Endothelial cell (in vitro differentiated cells): ENCODE measurements around the gene SND1. TPM values are rescaled to one million over a fixed set of nuclear protein-coding genes. Genes with fewer than 3 reads are reported as not detected.

ENCODE experiments used
- DNase-seq: peaks from one replicate; pipeline ENCODE4 v3.0.0; 2021; ENCODE audit warnings: low spot score
- H3K27ac Mint-ChIP-seq: one replicate; pipeline ENCODE4 v1.8.0; 2021; ENCODE audit warnings: mixed read lengths, inconsistent platforms; ENCODE audit not compliant: unreplicated experiment
- H3K27me3 Mint-ChIP-seq: one replicate; pipeline ENCODE4 v1.8.0; 2021; ENCODE audit warnings: mild to moderate bottlenecking, moderate library complexity, mixed read lengths, inconsistent platforms; ENCODE audit not compliant: unreplicated experiment
- H3K36me3 Mint-ChIP-seq: one replicate; pipeline ENCODE4 v1.8.0; 2021; ENCODE audit warnings: mild to moderate bottlenecking, low read depth, mixed read lengths, inconsistent platforms; ENCODE audit not compliant: unreplicated experiment
- H3K4me1 Mint-ChIP-seq: one replicate; pipeline ENCODE4 v1.8.0; 2021; ENCODE audit warnings: mild to moderate bottlenecking, mixed read lengths, inconsistent platforms; ENCODE audit not compliant: unreplicated experiment
- H3K4me3 Mint-ChIP-seq: one replicate; pipeline ENCODE4 v1.8.0; 2021; ENCODE audit warnings: mild to moderate bottlenecking, mixed read lengths, inconsistent platforms; ENCODE audit not compliant: unreplicated experiment
- H3K9me3 Mint-ChIP-seq: one replicate; pipeline ENCODE4 v1.8.0; 2021; ENCODE audit warnings: mixed read lengths, inconsistent platforms; ENCODE audit not compliant: unreplicated experiment
- total RNA-seq: library from RNA; stranded (reverse); fragmentation: NEBNext Ultra II Directional; extraction: Animal tissue kit (Norgen Biotek cat#: 25700); gene quantifications from one replicate; pipeline ENCODE4 v1.2.1, GENCODE V29; 2021; ENCODE audit not compliant: unreplicated experiment
- TF ChIP-seq, protein P1 (sequence below): fragments of 200-600 bp; sonication (generic); IDR thresholded peaks from one replicate; pipeline ENCODE4 v1.5.0; 2021; ENCODE audit warnings: antibody characterized with exemption; ENCODE audit not compliant: unreplicated experiment

SND1 gene
- total RNA-seq, 1 donor from 2014 or later, result 375 TPM

DNA sequence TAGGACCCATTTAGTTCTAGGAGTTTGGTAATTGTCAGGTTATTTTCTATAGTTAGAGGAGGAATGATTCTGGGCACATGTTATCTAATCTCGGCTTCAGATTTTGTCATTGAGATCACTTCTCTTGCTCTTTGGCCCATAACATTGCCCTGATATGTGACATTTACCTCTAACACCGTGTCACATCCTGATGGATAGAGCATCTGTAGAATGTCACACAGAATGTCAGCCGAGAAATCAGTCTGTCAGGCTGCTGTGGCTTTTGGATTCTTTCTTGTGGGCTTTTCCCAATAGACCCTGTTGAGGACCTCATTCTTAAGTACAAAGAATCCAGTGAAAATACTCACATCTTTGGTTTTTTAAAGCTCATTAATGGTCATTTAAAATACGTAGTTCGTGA, 236.8 kb downstream of the SND1 start:
- no peaks in the 10 kb centered on the region for H3K27me3 Mint-ChIP-seq
- H3K9me3 Mint-ChIP-seq, result no peaks in the 10 kb centered on the region
- H3K4me3 Mint-ChIP-seq, result no peak overlapping the region
- TF ChIP-seq, protein P1, sequence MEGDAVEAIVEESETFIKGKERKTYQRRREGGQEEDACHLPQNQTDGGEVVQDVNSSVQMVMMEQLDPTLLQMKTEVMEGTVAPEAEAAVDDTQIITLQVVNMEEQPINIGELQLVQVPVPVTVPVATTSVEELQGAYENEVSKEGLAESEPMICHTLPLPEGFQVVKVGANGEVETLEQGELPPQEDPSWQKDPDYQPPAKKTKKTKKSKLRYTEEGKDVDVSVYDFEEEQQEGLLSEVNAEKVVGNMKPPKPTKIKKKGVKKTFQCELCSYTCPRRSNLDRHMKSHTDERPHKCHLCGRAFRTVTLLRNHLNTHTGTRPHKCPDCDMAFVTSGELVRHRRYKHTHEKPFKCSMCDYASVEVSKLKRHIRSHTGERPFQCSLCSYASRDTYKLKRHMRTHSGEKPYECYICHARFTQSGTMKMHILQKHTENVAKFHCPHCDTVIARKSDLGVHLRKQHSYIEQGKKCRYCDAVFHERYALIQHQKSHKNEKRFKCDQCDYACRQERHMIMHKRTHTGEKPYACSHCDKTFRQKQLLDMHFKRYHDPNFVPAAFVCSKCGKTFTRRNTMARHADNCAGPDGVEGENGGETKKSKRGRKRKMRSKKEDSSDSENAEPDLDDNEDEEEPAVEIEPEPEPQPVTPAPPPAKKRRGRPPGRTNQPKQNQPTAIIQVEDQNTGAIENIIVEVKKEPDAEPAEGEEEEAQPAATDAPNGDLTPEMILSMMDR, result no peak
- no peak overlapping the region for H3K27ac Mint-ChIP-seq
- H3K36me3 Mint-ChIP-seq, result peaks cover 52% of the 10 kb centered on the region
- peaks cover 46% of the 10 kb centered on the region for H3K4me1 Mint-ChIP-seq
- DNase-seq, result no peak

DNA sequence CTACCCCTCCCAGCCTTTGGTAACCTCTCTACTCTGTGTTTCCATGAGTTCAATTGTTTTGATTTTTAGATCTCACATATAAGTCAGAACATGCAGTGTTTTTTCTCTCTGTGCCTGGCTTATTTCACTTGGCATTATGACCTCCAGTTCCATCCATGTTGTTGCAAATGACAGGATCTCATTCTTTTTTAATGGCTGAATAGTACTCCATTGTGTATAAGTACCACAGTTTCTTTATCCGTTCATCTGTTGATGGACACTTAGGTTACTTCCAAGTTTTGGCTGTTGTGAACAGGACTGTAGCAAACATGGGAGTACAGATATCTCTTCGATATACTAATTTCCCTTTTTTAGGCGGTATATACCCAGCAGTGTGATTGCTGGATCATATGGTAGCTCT, 237.7 kb downstream of the SND1 start:
- DNase-seq, result no peak
- Mint-ChIP-seq H3K36me3 (peaks cover 49% of the 10 kb centered on the region), H3K27me3 (no peaks in the 10 kb centered on the region), H3K27ac (no peak overlapping the region), H3K9me3 (no peaks in the 10 kb centered on the region), H3K4me1 (peaks cover 43% of the 10 kb centered on the region), H3K4me3 (no peak overlapping the region)
- TF ChIP-seq, protein P1, result no peak

DNA sequence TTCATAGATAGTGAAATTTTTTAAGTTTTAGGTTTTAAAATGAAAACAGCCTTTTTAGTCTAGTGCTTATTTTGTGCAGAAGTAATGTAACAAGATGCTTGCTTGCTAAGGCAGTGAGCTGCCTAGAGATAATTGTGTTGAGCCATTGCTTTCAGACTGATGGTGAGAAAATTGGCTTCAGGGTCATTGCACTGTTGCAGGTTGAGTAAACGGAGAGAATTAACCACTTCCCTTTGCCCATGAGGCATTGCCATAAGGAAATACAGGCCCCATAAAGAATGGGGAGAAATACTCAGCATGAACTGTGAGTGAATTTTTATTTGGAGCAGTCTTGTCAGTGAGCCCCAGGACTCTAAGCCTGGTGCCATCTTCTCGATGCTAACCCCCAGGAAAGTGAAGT, 238.7 kb downstream of the SND1 start:
- no peaks in the 10 kb centered on the region for H3K27me3 Mint-ChIP-seq
- H3K4me1 Mint-ChIP-seq, result peaks cover 33% of the 10 kb centered on the region
- TF ChIP-seq, protein P1, result no peak
- no peak overlapping the region for H3K4me3 Mint-ChIP-seq
- H3K27ac Mint-ChIP-seq, result no peak overlapping the region
- peaks cover 48% of the 10 kb centered on the region for H3K36me3 Mint-ChIP-seq
- no peak for DNase-seq
- H3K9me3 Mint-ChIP-seq, result no peaks in the 10 kb centered on the region

DNA sequence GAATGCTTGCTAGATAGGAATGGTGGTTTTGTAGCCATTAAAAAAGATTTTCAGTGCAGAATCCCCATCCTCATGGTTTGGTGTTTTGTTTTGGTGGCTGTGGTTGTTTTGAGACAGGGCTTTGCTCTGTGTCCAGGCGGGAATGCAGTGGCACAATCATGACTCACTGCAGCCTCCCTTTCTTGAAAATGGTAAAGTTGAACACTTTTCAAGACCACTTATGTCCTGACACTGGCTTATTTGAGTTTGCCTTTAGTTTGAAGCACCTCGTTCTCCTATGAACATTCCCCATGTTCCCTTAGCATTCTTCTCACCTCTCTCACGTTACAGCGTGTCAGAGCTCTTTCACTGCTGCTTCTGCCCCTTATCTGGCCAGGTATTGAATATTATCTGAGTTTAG, 239.2 kb downstream of the SND1 start:
- peaks cover 48% of the 10 kb centered on the region for H3K36me3 Mint-ChIP-seq
- DNase-seq, result no peak
- no peaks in the 10 kb centered on the region for H3K9me3 Mint-ChIP-seq
- H3K4me3 Mint-ChIP-seq, result peak overlapping the region; percentile 7
- TF ChIP-seq, protein P1, result no peak
- no peaks in the 10 kb centered on the region for H3K27me3 Mint-ChIP-seq
- H3K4me1 Mint-ChIP-seq, result peaks cover 29% of the 10 kb centered on the region
- peak overlapping the region; percentile 27 for H3K27ac Mint-ChIP-seq

DNA sequence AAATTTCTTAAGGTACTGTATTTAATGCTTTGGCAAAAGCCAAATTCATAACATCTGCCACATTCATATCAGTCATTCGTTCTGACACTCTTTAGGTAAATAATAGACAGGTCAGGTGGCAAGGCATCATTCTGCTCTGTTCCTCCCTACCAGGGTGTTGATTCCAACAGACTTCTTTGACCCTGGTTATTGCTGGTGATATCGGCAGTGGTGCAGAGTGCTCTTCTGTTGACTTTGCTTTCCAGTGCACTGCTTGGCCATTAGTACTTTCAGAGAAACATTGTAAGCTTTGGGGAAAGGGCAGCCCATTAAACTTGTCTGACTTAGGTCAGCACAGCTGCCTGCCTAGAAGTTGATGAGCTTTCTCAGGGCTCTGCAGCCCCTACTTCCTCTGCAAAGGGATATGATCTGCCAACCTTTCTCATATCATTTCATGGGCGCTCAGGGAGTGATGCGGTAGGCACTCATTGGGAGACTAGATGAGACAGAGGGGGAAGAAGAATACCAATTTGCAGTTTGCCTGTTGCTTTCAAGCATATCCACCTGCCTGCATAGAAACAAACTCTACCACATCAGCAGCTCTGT, 240.0 kb downstream of the SND1 start:
- Mint-ChIP-seq H3K4me3 (peak overlapping the region; percentile 7), H3K27me3 (no peaks in the 10 kb centered on the region), H3K9me3 (no peaks in the 10 kb centered on the region), H3K27ac (peak overlapping the region; percentile 68), H3K4me1 (peaks cover 21% of the 10 kb centered on the region), H3K36me3 (peaks cover 48% of the 10 kb centered on the region)
- TF ChIP-seq, protein P1, result no peak
- DNase-seq, result no peak
